ENCODE measurements around the gene TMEM233.

Gene TMEM233

GRCh38 chr12:119660076-119660475, 66.5 kb downstream of the TMEM233 start:
- TF ChIP-seq, protein P1, sequence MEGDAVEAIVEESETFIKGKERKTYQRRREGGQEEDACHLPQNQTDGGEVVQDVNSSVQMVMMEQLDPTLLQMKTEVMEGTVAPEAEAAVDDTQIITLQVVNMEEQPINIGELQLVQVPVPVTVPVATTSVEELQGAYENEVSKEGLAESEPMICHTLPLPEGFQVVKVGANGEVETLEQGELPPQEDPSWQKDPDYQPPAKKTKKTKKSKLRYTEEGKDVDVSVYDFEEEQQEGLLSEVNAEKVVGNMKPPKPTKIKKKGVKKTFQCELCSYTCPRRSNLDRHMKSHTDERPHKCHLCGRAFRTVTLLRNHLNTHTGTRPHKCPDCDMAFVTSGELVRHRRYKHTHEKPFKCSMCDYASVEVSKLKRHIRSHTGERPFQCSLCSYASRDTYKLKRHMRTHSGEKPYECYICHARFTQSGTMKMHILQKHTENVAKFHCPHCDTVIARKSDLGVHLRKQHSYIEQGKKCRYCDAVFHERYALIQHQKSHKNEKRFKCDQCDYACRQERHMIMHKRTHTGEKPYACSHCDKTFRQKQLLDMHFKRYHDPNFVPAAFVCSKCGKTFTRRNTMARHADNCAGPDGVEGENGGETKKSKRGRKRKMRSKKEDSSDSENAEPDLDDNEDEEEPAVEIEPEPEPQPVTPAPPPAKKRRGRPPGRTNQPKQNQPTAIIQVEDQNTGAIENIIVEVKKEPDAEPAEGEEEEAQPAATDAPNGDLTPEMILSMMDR (IDR thresholded peaks at IDR 0.05; ENCODE audit: control extremely low read depth, extremely low read depth, low read depth, missing control alignments) = no peak
- CTCF ChIA-PET = interaction anchor here (0.7 to 2.1 kb wide), 2 partner anchors 14 to 216 kb away, joined by 3 to 12 read pairs; no protein-coding TSS in a partner anchor
- DNase-seq (ENCODE audit: extremely low spot score) = no peak
- POLR2A ChIA-PET = no interaction called here

- CTCF ChIA-PET = interaction anchor here (1.0 to 1.6 kb wide), 4 partner anchors 10 to 218 kb away, joined by 3 to 5 read pairs (median 4); no protein-coding TSS in a partner anchor
- DNase-seq (ENCODE audit: extremely low spot score) = no peak
- POLR2A ChIA-PET = no interaction called here
- TF ChIP-seq, protein P1 (IDR thresholded peaks at IDR 0.05; ENCODE audit: control extremely low read depth, extremely low read depth, low read depth, missing control alignments) = no peak
These were observed 68.3 kb downstream of the TMEM233 start for GRCh38 chr12:119661882-119662281.

GRCh38 chr12:119664642-119665041, 71.1 kb downstream of the TMEM233 start:
- TF ChIP-seq, protein P1 (IDR thresholded peaks at IDR 0.05; ENCODE audit: control extremely low read depth, extremely low read depth, low read depth, missing control alignments) = no peak
- ChIA-PET POLR2A (no interaction called here), CTCF (interaction anchor here (0.9 to 1.6 kb wide), 3 partner anchors 14 to 221 kb away, joined by 3 to 6 read pairs (median 3); no protein-coding TSS in a partner anchor)
- no peak for DNase-seq (ENCODE audit: extremely low spot score)

- ChIA-PET CTCF (interaction anchor here (0.6 to 1.6 kb wide), 8 partner anchors 9 to 221 kb away, joined by 3 to 6 read pairs (median 4); no protein-coding TSS in a partner anchor), POLR2A (no interaction called here)
- TF ChIP-seq, protein P1 (IDR thresholded peaks at IDR 0.05; ENCODE audit: control extremely low read depth, extremely low read depth, low read depth, missing control alignments) = no peak
These were observed 71.8 kb downstream of the TMEM233 start for GRCh38 chr12:119665164-119665929.

GRCh38 chr12:119666226-119666795, 72.7 kb downstream of the TMEM233 start:
- ChIA-PET CTCF (interaction anchor here (0.9 to 1.6 kb wide), 6 partner anchors 9 to 222 kb away, joined by 3 to 6 read pairs (median 4); no protein-coding TSS in a partner anchor), POLR2A (no interaction called here)

More at GRCh38 chr12:119665164-119665929, 71.8 kb downstream of the TMEM233 start:
- no peak for DNase-seq (ENCODE audit: extremely low spot score)

More at GRCh38 chr12:119666226-119666795, 72.7 kb downstream of the TMEM233 start:
- TF ChIP-seq, protein P1 (IDR thresholded peaks at IDR 0.05; ENCODE audit: control extremely low read depth, extremely low read depth, low read depth, missing control alignments) = no peak
- peak; percentile 31 for DNase-seq (ENCODE audit: extremely low spot score)
